Measurements from ENCODE around the gene HSD3B7. TPM values are rescaled to one million over a fixed set of nuclear protein-coding genes. Genes with fewer than 3 reads are reported as not detected.

Gene HSD3B7
- total and polyA plus RNA-seq, 2 of the 8 experiments (the other 6 are each of a cell fraction or from before 2014, with no cell fraction given) = 2.9 to 6.6 TPM

- TF ChIP-seq CTCF (IDR thresholded peaks at IDR 0.05; ENCODE audit: control extremely low read depth in 1 of 3, insufficient read depth in 1 of 3, low read depth in 1 of 3, low read length in 3 of 3) = no peak
- TF ChIP-seq FOSL1 (IDR thresholded peaks at IDR 0.05; ENCODE audit: insufficient read depth, low read depth, low read length) = no peak
Measured at GRCh38 chr16:30961384-30961783, 23.6 kb upstream of the HSD3B7 start (continued).

Data from H1 (cell line).